ENCODE results near the gene GP1BB. TPM values are rescaled to one million over a fixed set of nuclear protein-coding genes. Genes with fewer than 3 reads are reported as not detected.

The GP1BB gene
- total and polyA plus RNA-seq, 5 donors = 9.0 to 29.5 TPM; not detected in 3

Other genes starting within 250 kb of the GP1BB start
- gene UFD1, start 244.3 kb upstream of the GP1BB start, total RNA-seq = 10 to 100 TPM; 34.7 to 46.9 (median 42.7) TPM
- 58.1 TPM for gene UFD1, start 244.3 kb upstream of the GP1BB start, polyA plus RNA-seq
- gene CDC45, start 243.6 kb upstream of the GP1BB start, total RNA-seq = under 1 TPM in 2 of 4 donors, not detected in 2; 0.80 to 0.85 TPM
- gene CDC45, start 243.6 kb upstream of the GP1BB start, polyA plus RNA-seq = 0.16 TPM
- 10 to 100 TPM in 2 of 4 donors, 1 to 10 TPM in 2; 4.1 to 12.8 (median 9.2) TPM for gene CLDN5, start 199.1 kb upstream of the GP1BB start, total RNA-seq
- 23.9 TPM for gene CLDN5, start 199.1 kb upstream of the GP1BB start, polyA plus RNA-seq
- gene SEPTIN5, start 9.0 kb upstream of the GP1BB start, total RNA-seq = 100 to 1,000 TPM; 143 to 264 (median 199) TPM
- gene SEPTIN5, start 9.0 kb upstream of the GP1BB start, polyA plus RNA-seq = 243 TPM
- 1 to 10 TPM in 1 of 4 donors, under 1 TPM in 3; 0.19 to 1.4 (median 0.78) TPM for gene TBX1, start 37.2 kb downstream of the GP1BB start, total RNA-seq
- 0.88 TPM for gene TBX1, start 37.2 kb downstream of the GP1BB start, polyA plus RNA-seq
- 1 to 10 TPM; 2.8 to 4.9 (median 4.0) TPM for gene GNB1L, start 131.3 kb downstream of the GP1BB start, total RNA-seq
- gene GNB1L, start 131.3 kb downstream of the GP1BB start, polyA plus RNA-seq = 2.1 TPM
- 1 to 10 TPM; 6.8 to 9.9 (median 8.8) TPM for gene RTL10, start 131.3 kb downstream of the GP1BB start, total RNA-seq
- 5.8 TPM for gene RTL10, start 131.3 kb downstream of the GP1BB start, polyA plus RNA-seq
- 10 to 100 TPM; 69.6 to 89.3 (median 84.4) TPM for gene COMT, start 218.2 kb downstream of the GP1BB start, total RNA-seq
- 102 TPM for gene COMT, start 218.2 kb downstream of the GP1BB start, polyA plus RNA-seq
- gene TXNRD2, start 218.3 kb downstream of the GP1BB start, total RNA-seq = 10 to 100 TPM; 18.7 to 28.5 (median 26.0) TPM
- 32.9 TPM for gene TXNRD2, start 218.3 kb downstream of the GP1BB start, polyA plus RNA-seq